HG03439 (cell line): ENCODE measurements around the gene PRKAG1.

Source experiments
- ATAC-seq: cut with Tn5 transposase; IDR thresholded peaks from one replicate; pipeline ENCODE4 v1.9.1; 2021; ENCODE audit warnings: mild to moderate bottlenecking, moderate library complexity; ENCODE audit not compliant: unreplicated experiment

PRKAG1 gene

DNA sequence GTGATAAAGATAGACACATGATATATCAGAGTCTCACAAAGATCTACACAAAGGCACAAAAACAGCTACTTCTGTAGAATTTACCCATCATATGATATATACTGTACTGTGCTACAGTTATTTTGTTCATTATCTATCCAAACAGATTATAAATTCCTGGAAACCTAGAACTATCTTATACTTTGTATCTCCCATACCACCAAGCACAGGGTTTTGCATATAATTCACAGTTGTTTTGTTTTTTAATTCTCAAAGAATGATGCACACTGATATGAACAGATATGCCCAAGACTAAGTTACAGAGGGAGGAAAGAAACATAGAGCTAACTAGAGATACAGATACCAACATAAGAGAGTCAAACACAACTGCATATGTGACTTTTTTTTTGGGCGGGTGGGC, 3.4 kb downstream of the PRKAG1 start:
- ATAC-seq, result no peak

DNA sequence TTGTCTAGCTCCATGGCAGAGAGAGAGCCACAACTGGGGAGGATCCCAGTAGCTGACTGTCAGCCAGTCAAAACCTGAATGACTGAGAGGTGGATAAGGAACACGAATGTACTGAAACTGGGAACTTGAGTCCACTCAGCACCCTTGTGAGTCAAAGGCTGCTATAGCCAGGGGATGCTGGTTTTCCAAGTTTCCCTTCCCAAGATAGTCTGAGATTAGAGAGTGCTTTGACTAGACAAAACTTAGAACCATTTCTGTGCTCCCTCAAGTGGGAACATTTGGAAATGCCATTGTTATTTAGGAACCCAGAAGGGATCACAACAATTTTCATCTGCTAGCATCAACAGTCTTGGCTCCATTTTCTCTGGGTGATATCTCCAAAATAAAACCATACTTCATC, 4.0 kb downstream of the PRKAG1 start:
- no peak for ATAC-seq

DNA sequence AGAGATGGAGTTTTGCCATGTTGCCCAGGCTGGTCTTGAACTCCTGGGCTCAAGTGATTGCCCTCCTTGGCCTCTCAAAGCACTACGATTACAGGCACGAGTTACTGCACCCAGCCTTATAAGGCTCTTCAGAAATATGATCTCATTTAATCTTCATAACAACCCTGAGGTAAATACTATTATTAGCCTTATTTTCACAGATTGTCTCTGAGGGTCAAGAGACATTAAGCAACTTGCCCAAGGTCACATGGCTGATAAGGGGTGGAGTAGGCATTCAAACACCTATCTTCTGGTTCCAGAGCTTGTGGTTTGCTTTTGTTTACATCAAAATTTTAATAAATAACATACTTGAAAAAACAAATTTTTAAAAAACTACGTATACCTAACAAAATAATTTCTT, 5.1 kb downstream of the PRKAG1 start:
- ATAC-seq, result no peak

DNA sequence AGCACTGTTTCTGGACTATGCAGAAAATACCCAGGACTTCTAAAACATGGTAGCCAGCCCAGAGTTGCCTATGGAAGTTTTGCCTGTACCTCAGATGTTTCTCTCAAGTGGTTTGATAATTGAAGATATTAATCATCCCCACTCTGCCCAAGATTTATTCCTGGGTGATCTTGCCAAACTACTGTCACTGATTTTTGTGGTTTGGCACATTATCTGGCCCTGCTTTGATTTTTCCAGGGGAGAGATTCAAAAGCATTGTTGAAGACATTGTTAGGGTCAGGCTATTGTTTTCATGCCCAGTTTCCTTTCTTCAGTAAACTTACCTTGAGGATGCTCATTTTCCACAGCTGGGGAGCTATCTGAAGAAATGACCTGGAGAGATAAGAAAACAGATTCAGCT, 5.8 kb downstream of the PRKAG1 start:
- ATAC-seq, result no peak

DNA sequence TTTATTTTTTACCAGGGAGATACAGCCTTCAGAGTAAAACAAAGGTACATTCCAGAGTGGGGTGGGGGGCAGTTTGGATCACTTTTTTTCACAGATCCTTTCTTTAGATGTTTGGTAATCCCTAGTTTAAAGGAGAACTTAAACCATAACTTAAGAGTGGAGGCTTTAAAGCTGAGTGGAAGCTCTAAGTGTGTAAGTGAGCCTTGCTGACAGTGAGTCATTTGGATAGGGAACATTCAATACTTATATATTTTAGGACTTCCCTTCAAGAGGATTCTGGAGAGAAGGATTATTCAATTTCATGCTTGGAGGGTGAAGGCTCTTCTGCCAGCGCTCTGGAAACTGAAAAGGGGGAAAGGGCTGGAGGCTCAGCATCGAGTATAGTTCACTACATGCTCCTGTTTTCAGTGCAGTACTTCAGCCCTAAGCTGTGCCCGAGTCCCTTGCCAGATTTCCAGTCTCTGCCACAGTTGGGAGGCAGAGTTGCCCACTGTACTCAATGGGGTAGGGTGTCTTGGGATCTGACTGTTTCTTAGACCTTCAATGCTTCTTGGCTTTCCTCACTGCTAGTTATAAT, 8.4 kb downstream of the PRKAG1 start:
- ATAC-seq, result no peak

DNA sequence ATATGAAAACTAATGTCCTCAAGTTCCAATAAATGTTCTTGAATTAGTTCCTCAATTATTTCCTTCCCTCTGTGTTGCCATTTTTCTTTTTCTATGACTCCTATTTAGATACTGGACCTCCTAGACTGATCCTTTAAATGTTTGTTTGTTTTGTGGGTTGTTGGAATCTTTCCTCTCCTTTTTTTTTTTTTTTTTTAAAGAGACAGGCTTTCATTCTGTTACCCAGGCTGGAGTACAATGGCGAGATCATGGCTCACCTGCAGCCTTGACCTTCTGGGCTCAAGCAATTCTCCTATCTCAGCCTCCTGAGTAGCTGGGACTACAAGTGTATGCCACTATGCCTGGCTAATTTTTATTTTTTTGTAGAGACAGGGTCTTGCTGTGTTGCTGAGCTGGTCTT, 9.6 kb downstream of the PRKAG1 start:
- no peak for ATAC-seq

DNA sequence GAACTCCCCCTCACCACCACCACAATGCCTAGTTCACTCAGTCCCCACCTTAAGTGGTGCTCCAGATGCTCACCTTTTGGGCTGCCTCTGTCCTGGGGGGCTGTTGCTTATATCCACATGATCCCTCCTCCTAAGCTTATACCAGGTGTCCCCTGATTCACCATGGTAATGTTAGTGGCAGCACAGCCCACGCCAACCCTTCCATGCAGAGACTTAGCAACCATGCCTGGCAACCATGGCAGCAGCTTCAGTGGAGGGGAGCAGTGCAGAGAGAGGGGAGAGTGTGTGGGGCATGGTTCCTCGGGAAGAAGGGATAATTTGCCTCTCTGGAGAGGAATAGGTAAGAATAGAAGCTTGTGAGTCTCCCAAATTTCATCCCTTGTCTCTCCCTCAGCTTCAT, 18.2 kb downstream of the PRKAG1 start:
- no peak for ATAC-seq

DNA sequence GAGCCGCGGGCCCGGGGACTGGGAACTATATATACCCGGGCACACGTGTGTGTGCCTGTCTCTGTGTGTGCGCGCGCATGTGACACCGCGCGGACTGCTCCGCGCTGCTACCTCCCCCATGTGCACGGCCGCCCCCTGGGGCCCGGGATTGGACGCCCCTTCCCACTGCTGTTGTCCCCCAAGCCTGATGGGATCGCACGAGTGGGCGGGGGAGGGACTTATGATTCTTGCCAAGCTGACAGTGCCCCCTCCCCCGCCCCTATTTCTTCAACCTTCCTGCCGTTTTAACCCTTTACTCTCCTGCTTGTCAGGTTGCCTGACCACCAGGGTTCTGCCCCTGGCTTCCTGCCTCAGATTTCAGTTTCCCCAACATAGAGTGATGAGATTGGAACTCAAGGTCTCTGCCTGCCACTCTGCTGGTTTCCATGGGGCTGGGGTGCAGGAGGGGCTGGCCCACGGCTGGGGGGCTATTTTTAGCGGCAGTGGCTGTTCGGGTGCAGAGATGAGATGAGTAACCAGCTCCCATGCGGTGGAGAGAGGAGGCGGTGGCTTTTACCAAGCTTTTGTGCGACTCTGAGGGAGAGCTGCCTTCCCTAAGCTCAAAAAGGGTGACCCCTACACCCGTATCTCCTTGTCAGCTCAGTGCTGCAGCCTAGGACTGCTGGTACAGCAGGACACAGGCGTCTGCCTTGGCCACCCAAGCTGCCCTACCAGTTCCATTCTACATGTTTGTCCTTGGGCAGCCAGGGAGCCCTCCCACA, 19.0 kb downstream of the PRKAG1 start, which contains the start of gene DDN:
Gene DDN, minus strand, starts transcription at position 5 of the 761 bp plus-strand sequence. CDS start 88 bp downstream, outside the sequence.
- no peak for ATAC-seq

DNA sequence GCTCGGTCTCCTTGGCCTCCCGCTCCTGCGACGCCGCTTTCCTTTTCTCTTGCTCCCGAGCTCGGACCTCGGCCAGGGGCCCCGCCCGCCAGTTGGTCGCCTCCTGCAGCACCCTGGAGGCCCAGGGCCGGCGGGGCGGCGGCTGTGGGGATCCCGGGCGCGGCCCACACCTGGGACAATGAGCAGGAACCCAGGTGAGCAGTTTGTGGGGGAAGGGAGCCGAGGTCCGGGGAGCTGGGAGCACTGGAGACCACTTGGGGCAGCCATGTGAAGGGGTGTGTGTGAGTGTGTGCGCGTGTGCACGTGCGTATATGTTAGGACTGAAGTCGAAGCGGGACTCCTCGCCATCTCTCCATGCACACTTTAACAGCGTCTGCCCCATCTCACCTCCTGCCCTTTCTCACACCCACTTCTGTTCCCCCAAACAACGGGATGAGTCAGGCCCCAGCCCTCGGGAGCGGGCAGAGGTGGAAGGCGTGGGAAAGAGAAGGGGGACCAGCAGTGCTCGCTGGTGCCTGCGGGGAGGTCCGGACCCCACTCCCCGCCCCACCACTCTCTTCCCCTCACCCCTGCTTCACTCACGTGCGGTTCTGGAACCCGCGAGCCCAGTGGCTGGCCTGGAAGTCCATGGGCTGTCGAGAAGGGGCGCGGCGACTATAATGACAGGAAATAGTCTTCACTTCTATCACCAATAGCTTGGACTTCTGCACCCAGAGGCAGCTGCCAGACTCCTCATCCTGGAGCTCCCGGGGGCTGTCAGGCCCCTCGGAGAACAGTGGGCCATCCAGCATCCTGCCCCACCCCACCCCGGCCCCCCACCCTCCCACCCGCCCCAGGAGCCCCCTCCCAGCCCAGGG, 19.9 kb downstream of the PRKAG1 start:
- ATAC-seq, result no peak

DNA sequence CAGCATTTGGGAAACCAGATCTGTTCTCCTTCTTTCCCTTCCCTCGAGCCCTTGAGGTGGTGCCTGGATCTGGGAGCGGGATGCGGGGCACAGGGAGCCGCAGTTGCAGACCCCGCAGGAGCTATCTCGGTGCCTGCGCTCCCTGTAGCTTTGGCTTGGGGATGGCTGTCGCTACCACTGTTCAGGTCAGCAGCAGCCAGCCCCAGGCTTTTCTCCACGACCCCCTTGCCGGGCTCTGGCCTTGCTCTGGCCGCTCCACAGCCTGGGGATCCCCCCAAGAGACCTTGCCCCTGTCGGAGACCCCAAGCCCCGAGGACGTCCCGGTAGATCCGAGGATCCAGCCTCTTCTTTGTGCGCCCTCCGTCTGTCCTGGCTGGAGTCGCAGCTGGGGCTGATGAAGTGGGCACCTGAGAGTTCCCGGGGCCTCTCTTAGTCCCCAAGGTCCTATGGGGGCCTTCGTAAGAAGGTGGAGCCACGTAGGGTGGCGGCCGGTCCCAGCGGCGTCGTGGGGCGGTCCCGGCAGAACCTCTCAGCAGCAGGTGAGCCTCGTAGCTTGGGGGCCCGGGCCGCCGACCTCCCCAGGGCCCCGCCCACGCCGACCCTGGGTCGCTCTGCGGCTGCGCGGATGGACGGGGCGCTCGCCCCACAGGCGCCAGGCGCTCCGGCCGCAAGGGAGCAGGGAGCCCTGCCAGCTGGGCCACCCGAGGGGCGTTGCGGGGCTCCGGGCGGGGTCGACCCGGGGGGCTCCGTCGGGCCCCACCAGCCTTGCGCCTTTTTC, 20.7 kb downstream of the PRKAG1 start:
- no peak for ATAC-seq

DNA sequence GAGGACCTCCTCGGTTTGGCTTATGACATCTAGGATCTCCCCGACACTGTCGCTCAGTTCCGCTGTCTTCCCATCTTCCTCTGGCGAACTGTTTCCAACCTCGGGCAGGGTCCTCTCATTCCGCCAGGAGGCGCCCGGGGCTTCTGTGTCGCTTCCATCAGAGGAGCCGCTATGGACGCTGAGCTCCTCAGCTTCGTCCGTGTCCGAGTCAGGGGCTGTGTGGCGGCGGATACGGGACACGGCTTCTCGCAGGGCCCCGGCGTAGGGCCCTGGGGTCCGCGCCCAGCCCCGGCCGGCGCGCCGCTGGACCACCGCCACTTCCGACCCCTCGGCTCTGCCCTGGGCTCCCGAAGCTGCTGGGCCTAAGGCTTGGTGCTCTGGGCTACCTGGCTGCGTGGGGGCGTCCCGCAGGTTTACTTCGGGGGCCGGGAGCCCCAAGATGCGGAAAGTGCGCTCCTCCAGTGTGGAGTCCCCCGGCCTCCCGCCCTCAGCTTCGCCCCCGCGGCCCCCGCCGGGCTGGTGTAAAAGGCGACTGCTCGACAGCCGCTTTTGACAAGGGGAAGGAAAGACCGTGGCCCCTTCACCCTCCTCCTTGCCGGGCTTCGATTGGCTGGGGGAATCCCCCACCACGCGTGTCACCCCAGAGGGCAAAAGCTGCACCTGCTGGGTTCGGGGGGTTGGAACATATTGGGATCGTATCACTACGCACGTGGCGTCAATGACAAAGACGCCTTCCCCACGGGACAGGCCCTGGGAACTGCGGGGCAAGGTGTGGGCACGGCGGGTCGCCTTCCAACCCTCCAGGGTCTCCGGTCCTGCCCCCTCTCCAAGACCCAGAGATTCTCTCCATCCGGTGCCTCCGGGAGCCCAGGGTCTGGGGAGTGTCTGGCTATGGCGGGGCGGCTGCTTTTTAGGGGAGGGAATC, 21.5 kb downstream of the PRKAG1 start:
- ATAC-seq, result no peak

DNA sequence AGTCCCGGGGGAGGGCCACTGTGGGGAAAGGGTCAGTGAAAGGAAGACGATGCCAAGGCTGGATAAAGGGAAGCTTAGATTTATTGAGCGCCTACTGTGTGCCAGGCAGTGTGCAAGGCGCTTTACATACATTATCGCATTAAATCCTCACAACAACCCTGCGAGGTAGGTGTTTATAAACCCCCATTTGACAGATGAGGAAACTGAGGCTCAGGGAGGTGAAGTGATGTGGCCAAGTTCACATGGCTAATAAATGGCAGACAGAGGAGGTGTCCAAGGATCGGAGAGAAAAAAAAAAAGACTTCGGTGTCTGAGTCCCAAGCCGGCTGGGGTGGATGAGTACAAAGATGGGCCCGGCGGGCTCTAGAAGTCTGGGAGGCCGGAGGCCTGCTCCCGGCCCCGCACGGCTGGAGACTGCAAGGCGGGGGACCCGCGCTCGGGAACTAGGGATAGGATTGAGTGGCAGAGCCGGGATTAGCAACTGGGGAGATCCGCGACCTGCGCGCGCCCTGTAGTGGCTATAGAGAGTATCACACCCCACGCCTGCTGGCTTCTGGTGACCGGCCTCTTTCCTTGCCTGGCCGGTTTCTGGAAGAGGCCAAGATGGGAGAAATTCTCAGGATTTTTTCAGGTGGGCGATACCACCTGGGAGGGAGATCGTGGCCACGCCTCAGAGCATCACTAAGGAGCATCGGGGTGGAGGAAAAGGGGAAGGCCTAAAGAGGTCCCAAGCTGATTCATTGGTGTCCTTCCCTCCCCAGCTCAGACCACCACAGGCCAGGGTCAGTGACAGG, 23.3 kb downstream of the PRKAG1 start:
- ATAC-seq, result no peak

DNA sequence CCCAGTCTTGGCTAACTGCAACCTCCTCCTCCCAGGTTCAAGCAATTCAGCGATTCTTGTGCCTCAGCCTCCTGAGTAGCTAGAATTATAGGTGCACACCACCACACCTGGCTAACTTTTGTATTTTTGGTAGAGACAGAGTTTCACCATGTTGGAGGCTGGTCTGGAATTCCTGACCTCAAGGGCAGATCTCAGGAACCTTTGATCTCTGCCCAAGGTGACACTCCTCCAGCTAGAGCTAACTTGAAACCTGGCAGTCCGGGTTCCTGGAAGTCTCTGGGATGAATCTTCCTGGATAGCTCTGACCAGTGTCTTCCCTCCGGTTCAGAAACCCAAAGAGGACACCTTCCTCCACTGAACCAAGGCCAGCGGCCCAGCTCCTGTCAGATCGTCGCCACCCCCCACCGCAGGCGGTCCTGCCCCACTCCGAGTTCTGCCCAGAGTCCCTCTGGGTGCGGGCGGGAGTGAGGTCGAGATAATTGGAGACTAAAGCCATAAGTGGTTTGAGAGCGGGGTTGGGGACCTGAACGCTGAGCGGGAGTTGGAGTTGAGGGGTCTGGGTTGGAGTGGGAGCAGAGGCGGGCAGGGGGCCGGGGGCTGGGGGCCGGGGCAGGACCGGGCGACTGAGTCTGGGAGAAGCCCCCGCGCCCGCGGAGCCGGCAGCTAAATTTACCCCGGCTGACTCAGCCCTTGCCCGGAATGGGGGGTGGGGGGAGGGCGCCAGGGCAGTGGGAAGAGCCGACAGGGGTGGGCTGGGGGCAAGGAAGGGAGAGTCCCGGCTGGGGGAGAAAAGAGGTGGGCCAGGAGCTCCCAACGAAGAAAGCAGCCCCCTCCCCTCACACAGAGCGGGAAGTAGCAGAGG, 24.1 kb downstream of the PRKAG1 start:
- ATAC-seq, result no peak

DNA sequence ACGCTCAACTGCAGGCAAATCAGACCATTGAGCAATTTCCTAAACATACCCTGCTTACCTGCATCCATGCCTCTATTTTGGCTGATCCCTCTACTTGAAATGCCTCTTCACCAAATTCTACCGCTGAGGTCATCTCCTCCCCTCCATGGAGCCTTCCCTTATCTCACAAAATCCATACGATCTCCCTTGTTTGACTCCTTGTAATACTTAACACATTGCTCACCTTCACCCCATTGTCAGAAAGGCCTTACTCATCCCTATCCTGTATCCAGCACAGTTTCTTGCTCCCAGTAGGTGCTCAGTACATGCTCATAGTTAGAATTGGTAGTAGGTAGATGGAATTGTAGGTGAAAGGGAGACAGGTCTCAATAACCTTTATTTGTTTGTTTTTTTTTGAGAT, 24.8 kb downstream of the PRKAG1 start:
- no peak for ATAC-seq

DNA sequence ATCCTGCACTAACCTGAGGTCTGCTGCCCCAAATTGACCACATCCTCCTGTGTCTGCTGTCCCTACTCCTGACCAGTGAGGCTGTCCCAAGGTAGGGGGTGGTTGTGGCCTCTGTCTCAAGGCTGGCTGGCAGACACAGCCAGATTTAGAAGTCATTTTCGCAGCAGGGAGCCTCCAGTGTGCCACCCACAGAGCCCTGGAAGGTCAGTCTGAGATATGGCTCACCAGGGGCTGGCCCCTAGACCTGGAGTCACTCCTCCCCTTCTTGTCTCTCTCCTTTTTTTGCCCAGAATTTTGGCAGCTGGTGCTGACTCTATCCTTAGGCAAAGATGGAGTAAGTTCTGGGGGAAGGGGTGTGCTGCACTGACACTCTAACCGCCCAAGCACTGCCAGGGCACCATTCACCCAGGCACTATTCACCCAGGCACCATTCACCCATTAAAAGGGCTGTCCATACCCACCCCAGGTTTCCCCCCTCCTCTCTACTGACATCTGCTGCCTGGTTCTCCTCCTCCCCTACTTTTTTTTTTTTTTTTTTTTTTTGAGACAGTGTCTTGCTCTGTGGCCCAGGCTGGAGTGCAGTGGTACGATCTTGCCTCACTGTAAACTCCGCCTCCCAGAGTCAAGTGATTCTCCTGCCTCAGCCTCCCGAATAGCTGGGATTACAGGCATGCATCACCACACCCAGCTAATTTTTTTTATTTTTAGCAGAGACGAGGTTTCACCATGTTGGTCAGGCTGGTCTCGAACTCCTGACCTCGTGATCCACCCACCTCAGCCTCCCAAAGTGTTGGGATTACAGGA, 27.1 kb downstream of the PRKAG1 start:
- ATAC-seq, result no peak

DNA sequence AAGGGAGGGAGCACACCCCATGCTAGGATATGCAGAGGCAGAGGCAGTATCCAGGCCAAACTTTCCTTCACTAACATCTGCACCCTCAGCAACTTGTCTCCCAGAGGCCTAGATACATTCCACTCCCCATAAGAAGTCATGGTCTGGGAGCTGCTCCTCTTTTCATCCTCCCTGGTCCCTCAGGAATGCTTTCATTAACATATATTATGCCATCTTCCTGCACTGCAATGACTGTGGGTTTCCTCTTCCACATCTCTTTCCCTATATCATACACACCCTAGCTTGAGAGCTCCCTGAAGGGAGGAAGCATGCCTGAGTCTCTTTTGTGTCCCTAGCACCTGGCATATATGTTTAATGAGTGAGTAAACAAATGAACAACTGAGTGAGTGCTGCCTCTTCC, 28.0 kb downstream of the PRKAG1 start:
- ATAC-seq, result no peak

DNA sequence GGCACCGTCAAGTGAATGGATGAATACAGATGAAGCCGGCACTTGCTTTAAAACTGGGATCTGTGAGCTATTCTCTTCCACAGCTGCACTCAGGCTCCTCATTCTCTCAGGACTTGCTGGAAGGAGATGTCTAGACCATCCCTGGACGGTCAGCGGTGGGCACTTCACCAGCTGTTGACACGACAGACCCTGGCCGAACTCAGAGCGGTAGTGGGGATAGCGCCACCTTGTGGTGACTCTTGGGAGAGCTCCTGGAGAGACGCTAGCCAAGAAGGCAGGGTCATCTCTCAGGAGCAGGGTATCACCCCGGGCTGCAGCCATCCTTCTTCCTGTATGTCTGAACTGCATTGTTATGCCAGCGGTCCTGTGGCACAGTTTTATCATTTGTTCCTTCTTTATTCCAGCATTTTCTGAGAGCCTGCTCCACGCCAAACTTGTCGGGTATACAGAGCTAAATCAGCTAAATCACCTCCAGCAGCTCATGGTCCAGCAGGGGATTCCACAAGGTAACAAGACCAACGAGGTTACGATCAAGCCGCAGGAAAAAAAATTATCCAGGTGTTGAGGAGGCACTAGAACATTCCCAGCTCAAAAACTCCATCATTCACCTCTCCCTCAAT, 30.4 kb downstream of the PRKAG1 start:
- ATAC-seq, result no peak
